ENCODE measurements around the gene EDEM3.

EDEM3 gene

GRCh38 chr1:184664042-184664660 is 90.5 kb downstream of the EDEM3 start:
- FAIRE-seq = no peak

- FAIRE-seq = no peak
These were observed 92.9 kb downstream of the EDEM3 start for GRCh38 chr1:184661801-184662200.

- FAIRE-seq = no peak
These were observed 94.0 kb downstream of the EDEM3 start for GRCh38 chr1:184660462-184661191.

GRCh38 chr1:184658055-184658454 is 96.6 kb downstream of the EDEM3 start:
- FAIRE-seq = no peak

- FAIRE-seq = no peak
These were observed 98.4 kb downstream of the EDEM3 start for GRCh38 chr1:184656221-184656620.

- no peak for FAIRE-seq
These were observed 99.5 kb downstream of the EDEM3 start for GRCh38 chr1:184655185-184655584.

GRCh38 chr1:184650177-184650866 is 104.3 kb downstream of the EDEM3 start:
- FAIRE-seq = no peak

- FAIRE-seq = no peak
These were observed 105.2 kb downstream of the EDEM3 start for GRCh38 chr1:184649451-184649888.

- FAIRE-seq = no peak
These were observed 105.8 kb downstream of the EDEM3 start for GRCh38 chr1:184648856-184649201.

- FAIRE-seq = no peak
These were observed 106.3 kb downstream of the EDEM3 start for GRCh38 chr1:184648160-184648855.

GRCh38 chr1:184647471-184647870 is 107.2 kb downstream of the EDEM3 start:
- no peak for FAIRE-seq

GRCh38 chr1:184646824-184647223 is 107.8 kb downstream of the EDEM3 start:
- no peak for FAIRE-seq

GRCh38 chr1:184646178-184646701 is 108.4 kb downstream of the EDEM3 start:
- FAIRE-seq = no peak

- FAIRE-seq = no peak
These were observed 109.9 kb downstream of the EDEM3 start for GRCh38 chr1:184644771-184645170.

GRCh38 chr1:184643661-184644060 is 111.0 kb downstream of the EDEM3 start:
- FAIRE-seq = no peak

- FAIRE-seq = no peak
These were observed 112.8 kb downstream of the EDEM3 start for GRCh38 chr1:184641894-184642293.

- no peak for FAIRE-seq
These were observed 114.2 kb downstream of the EDEM3 start for GRCh38 chr1:184640505-184640904.
